ENCODE data around the gene AHDC1. TPM values are rescaled to one million over a fixed set of nuclear protein-coding genes. Genes with fewer than 3 reads are reported as not detected.
A peak's percentile ranks its signal among the peaks of the same experiment; 100 is the strongest.

The AHDC1 gene
- total and polyA plus RNA-seq, 5 donors from 2014 or later = 0.07 to 26.2 (median 0.71) TPM

- Mint-ChIP-seq H3K4me3 (no peak overlapping the region), H3K36me3 (peaks cover 8% of the 10 kb centered on the region), H3K4me1 (peaks cover 0 to 48% (median 18%) of the 10 kb centered on the region in 4 donors), H3K27me3 (peaks cover 3% of the 10 kb centered on the region), H3K9me3 (peaks cover 0 to 1% (median 0%) of the 10 kb centered on the region in 7 donors), H3K27ac (no peak overlapping the region)
- no peaks in the 10 kb centered on the region for H3K36me3 ChIP-seq (ENCODE audit: control insufficient read depth, insufficient read depth, low read length)
- peaks cover 2% of the 10 kb centered on the region for H3K27me3 ChIP-seq (ENCODE audit: control insufficient read depth, insufficient read depth, low read length)
- H3K4me1 ChIP-seq (ENCODE audit: control insufficient read depth, insufficient read depth, low read length, poor library complexity, severe bottlenecking) = peaks cover 3% of the 10 kb centered on the region
- DNase-seq (no peak), ATAC-seq (ENCODE audit: low read depth in 2 of 2) (peak in 1 of 2 donors; percentile 22)
- no peak overlapping the region for H3K27ac ChIP-seq (ENCODE audit: insufficient read depth, low read length, poor library complexity, severe bottlenecking)
- H3K9me3 ChIP-seq (ENCODE audit: control insufficient read depth in 2 of 2, low read length in 2 of 2) = no peaks in the 10 kb centered on the region
- no peak overlapping the region for H3K4me3 ChIP-seq (ENCODE audit: low read depth, low read length)
Measured at GRCh38 chr1:27574871-27575831, 28.8 kb downstream of the AHDC1 start.

GRCh38 chr1:27574001-27574781 lies 29.8 kb downstream of the AHDC1 start:
- peaks cover 2% of the 10 kb centered on the region for H3K27me3 ChIP-seq (ENCODE audit: control insufficient read depth, insufficient read depth, low read length)
- DNase-seq = no peak
- H3K4me1 ChIP-seq (ENCODE audit: control insufficient read depth, insufficient read depth, low read length, poor library complexity, severe bottlenecking) = peaks cover 6% of the 10 kb centered on the region
- H3K9me3 ChIP-seq (ENCODE audit: control insufficient read depth in 2 of 2, low read length in 2 of 2) = no peaks in the 10 kb centered on the region
- peaks cover 4% of the 10 kb centered on the region for H3K27me3 Mint-ChIP-seq
- peaks cover 0 to 54% (median 16%) of the 10 kb centered on the region in 4 donors for H3K4me1 Mint-ChIP-seq
- no peak overlapping the region for H3K4me3 ChIP-seq (ENCODE audit: low read depth, low read length)
- peaks cover 0 to 1% (median 0%) of the 10 kb centered on the region in 7 donors for H3K9me3 Mint-ChIP-seq
- H3K36me3 Mint-ChIP-seq = peaks cover 3% of the 10 kb centered on the region
- H3K27ac Mint-ChIP-seq = peak overlapping the region in 2 of 3 donors; percentile 26 to 52
- no peak for ATAC-seq (ENCODE audit: low read depth in 2 of 2)
- no peak overlapping the region for H3K27ac ChIP-seq (ENCODE audit: insufficient read depth, low read length, poor library complexity, severe bottlenecking)
- H3K4me3 Mint-ChIP-seq = peak overlapping the region in 3 of 4 donors; percentile 34 to 74 (median 66)
- H3K36me3 ChIP-seq (ENCODE audit: control insufficient read depth, insufficient read depth, low read length) = no peaks in the 10 kb centered on the region

- no peak for DNase-seq
- Histone ChIP-seq H3K4me1 (ENCODE audit: control insufficient read depth, insufficient read depth, low read length, poor library complexity, severe bottlenecking) (peaks cover 17% of the 10 kb centered on the region), H3K9me3 (ENCODE audit: control insufficient read depth in 2 of 2, low read length in 2 of 2) (no peaks in the 10 kb centered on the region), H3K4me3 (ENCODE audit: low read depth, low read length) (no peak overlapping the region), H3K36me3 (ENCODE audit: control insufficient read depth, insufficient read depth, low read length) (no peaks in the 10 kb centered on the region), H3K27me3 (ENCODE audit: control insufficient read depth, insufficient read depth, low read length) (peaks cover 2% of the 10 kb centered on the region), H3K27ac (ENCODE audit: insufficient read depth, low read length, poor library complexity, severe bottlenecking) (no peak overlapping the region)
- no peaks in the 10 kb centered on the region for H3K36me3 Mint-ChIP-seq
- peaks cover 4% of the 10 kb centered on the region for H3K27me3 Mint-ChIP-seq
- H3K4me3 Mint-ChIP-seq = no peak overlapping the region
- no peak for ATAC-seq (ENCODE audit: low read depth in 2 of 2)
- H3K9me3 Mint-ChIP-seq = peaks cover 0 to 1% (median 0%) of the 10 kb centered on the region in 7 donors
- peaks cover 0 to 61% (median 21%) of the 10 kb centered on the region in 4 donors for H3K4me1 Mint-ChIP-seq
- H3K27ac Mint-ChIP-seq = peak overlapping the region; percentile 52 to 68 (median 64)
Measured at GRCh38 chr1:27572679-27573426, 31.1 kb downstream of the AHDC1 start.

GRCh38 chr1:27572019-27572678 lies 31.8 kb downstream of the AHDC1 start:
- peaks cover 2% of the 10 kb centered on the region for H3K27me3 ChIP-seq (ENCODE audit: control insufficient read depth, insufficient read depth, low read length)
- Mint-ChIP-seq H3K27me3 (peaks cover 4% of the 10 kb centered on the region), H3K9me3 (peaks cover 0 to 1% (median 0%) of the 10 kb centered on the region in 7 donors), H3K4me3 (peak overlapping the region in 2 of 4 donors; percentile 9 to 45), H3K36me3 (no peaks in the 10 kb centered on the region), H3K27ac (peak overlapping the region; percentile 11 to 68 (median 64)), H3K4me1 (peaks cover 0 to 65% (median 22%) of the 10 kb centered on the region in 4 donors)
- no peak for ATAC-seq (ENCODE audit: low read depth in 2 of 2)
- peaks cover 23% of the 10 kb centered on the region for H3K4me1 ChIP-seq (ENCODE audit: control insufficient read depth, insufficient read depth, low read length, poor library complexity, severe bottlenecking)
- H3K36me3 ChIP-seq (ENCODE audit: control insufficient read depth, insufficient read depth, low read length) = no peaks in the 10 kb centered on the region
- H3K27ac ChIP-seq (ENCODE audit: insufficient read depth, low read length, poor library complexity, severe bottlenecking) = peak overlapping the region; percentile 14
- no peak overlapping the region for H3K4me3 ChIP-seq (ENCODE audit: low read depth, low read length)
- no peak for DNase-seq
- H3K9me3 ChIP-seq (ENCODE audit: control insufficient read depth in 2 of 2, low read length in 2 of 2) = no peaks in the 10 kb centered on the region

GRCh38 chr1:27571439-27572018 lies 32.4 kb downstream of the AHDC1 start:
- H3K9me3 ChIP-seq (ENCODE audit: control insufficient read depth in 2 of 2, low read length in 2 of 2) = no peaks in the 10 kb centered on the region
- H3K36me3 ChIP-seq (ENCODE audit: control insufficient read depth, insufficient read depth, low read length) = no peaks in the 10 kb centered on the region
- DNase-seq (no peak), ATAC-seq (ENCODE audit: low read depth in 2 of 2) (no peak)
- Mint-ChIP-seq H3K27ac (no peak overlapping the region), H3K9me3 (peaks cover 0 to 1% (median 0%) of the 10 kb centered on the region in 7 donors), H3K27me3 (peaks cover 4% of the 10 kb centered on the region), H3K4me3 (no peak overlapping the region), H3K36me3 (no peaks in the 10 kb centered on the region), H3K4me1 (peaks cover 0 to 59% (median 20%) of the 10 kb centered on the region in 4 donors)
- peaks cover 23% of the 10 kb centered on the region for H3K4me1 ChIP-seq (ENCODE audit: control insufficient read depth, insufficient read depth, low read length, poor library complexity, severe bottlenecking)
- no peak overlapping the region for H3K4me3 ChIP-seq (ENCODE audit: low read depth, low read length)
- H3K27ac ChIP-seq (ENCODE audit: insufficient read depth, low read length, poor library complexity, severe bottlenecking) = peak overlapping the region; percentile 14
- peaks cover 2% of the 10 kb centered on the region for H3K27me3 ChIP-seq (ENCODE audit: control insufficient read depth, insufficient read depth, low read length)

GRCh38 chr1:27570784-27571183 lies 33.2 kb downstream of the AHDC1 start:
- no peak for DNase-seq
- no peaks in the 10 kb centered on the region for H3K9me3 ChIP-seq (ENCODE audit: control insufficient read depth in 2 of 2, low read length in 2 of 2)
- Mint-ChIP-seq H3K4me3 (peak overlapping the region in 1 of 4 donors; percentile 61), H3K36me3 (no peaks in the 10 kb centered on the region), H3K27ac (peak overlapping the region in 1 of 3 donors; percentile 91), H3K27me3 (peaks cover 4% of the 10 kb centered on the region), H3K4me1 (peaks cover 0 to 58% (median 24%) of the 10 kb centered on the region in 4 donors), H3K9me3 (peaks cover 0 to 1% (median 0%) of the 10 kb centered on the region in 7 donors)
- H3K36me3 ChIP-seq (ENCODE audit: control insufficient read depth, insufficient read depth, low read length) = no peaks in the 10 kb centered on the region
- peaks cover 23% of the 10 kb centered on the region for H3K4me1 ChIP-seq (ENCODE audit: control insufficient read depth, insufficient read depth, low read length, poor library complexity, severe bottlenecking)
- no peak overlapping the region for H3K4me3 ChIP-seq (ENCODE audit: low read depth, low read length)
- no peaks in the 10 kb centered on the region for H3K27me3 ChIP-seq (ENCODE audit: control insufficient read depth, insufficient read depth, low read length)
- no peak overlapping the region for H3K27ac ChIP-seq (ENCODE audit: insufficient read depth, low read length, poor library complexity, severe bottlenecking)
- ATAC-seq (ENCODE audit: low read depth in 2 of 2) = no peak

All from CD4-positive, CD25-positive, alpha-beta regulatory T cell (primary cell).